ENCODE measurements around the gene C2CD5.

Gene C2CD5

DNA sequence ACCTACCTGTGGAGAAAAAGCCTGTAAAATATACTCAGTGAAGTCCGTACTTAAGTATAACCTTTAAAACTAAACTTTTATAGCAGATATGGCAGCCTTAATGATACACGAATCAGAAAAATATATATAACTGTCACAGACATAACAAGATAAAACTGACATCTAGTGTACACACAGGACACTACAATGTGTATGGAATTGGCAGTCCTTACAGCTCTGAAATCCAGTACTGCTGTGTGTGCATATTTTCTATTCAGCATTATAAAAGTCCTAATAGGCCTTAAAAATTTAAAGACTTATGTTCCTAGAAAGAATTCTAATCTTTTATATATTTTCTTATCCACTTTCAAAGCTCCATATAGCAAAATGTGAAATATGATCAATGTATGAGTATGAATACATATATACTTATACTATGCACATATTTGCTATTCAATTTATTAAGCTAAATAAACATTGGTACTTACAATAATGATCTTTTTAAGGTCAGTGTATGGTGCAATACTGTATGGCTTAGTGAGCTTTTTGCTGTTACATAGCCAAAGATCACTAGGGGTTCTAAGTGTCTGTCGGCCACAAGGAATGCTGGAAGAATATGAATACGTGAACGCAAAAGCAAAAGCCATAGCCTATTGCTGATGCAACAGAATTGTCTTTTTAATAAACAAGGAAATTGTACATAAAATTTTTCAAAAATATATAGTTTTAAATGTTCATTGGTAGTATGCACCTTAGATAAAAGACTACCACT is 69.2 kb downstream of the C2CD5 start:
- no peak for TF ChIP-seq TAF1 (IDR thresholded peaks at IDR 0.05; ENCODE audit: low read depth)
- no peak for TF ChIP-seq YY1 (IDR thresholded peaks at IDR 0.05; ENCODE audit: low read depth)
- TF ChIP-seq CREB1 (IDR thresholded peaks at IDR 0.05; ENCODE audit: low read depth) = no peak
- TF ChIP-seq, protein P1, sequence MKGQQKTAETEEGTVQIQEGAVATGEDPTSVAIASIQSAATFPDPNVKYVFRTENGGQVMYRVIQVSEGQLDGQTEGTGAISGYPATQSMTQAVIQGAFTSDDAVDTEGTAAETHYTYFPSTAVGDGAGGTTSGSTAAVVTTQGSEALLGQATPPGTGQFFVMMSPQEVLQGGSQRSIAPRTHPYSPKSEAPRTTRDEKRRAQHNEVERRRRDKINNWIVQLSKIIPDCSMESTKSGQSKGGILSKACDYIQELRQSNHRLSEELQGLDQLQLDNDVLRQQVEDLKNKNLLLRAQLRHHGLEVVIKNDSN (IDR thresholded peaks at IDR 0.05) = no peak
- no peak for TF ChIP-seq EP300 (IDR thresholded peaks at IDR 0.05; ENCODE audit: borderline replicate concordance)
- no peak for TF ChIP-seq TEAD4 (IDR thresholded peaks at IDR 0.05)
- TF ChIP-seq RAD21 (IDR thresholded peaks at IDR 0.05; ENCODE audit: low read depth) = no peak
- TF ChIP-seq TCF12 (IDR thresholded peaks at IDR 0.05; ENCODE audit: low read depth) = no peak
- TF ChIP-seq FOXM1 (IDR thresholded peaks at IDR 0.05; ENCODE audit: borderline replicate concordance, low read depth) = no peak
- no peak for TF ChIP-seq CEBPB (IDR thresholded peaks at IDR 0.05)
- no peak for TF ChIP-seq EGR1 (IDR thresholded peaks at IDR 0.05)
- TF ChIP-seq, protein P2, sequence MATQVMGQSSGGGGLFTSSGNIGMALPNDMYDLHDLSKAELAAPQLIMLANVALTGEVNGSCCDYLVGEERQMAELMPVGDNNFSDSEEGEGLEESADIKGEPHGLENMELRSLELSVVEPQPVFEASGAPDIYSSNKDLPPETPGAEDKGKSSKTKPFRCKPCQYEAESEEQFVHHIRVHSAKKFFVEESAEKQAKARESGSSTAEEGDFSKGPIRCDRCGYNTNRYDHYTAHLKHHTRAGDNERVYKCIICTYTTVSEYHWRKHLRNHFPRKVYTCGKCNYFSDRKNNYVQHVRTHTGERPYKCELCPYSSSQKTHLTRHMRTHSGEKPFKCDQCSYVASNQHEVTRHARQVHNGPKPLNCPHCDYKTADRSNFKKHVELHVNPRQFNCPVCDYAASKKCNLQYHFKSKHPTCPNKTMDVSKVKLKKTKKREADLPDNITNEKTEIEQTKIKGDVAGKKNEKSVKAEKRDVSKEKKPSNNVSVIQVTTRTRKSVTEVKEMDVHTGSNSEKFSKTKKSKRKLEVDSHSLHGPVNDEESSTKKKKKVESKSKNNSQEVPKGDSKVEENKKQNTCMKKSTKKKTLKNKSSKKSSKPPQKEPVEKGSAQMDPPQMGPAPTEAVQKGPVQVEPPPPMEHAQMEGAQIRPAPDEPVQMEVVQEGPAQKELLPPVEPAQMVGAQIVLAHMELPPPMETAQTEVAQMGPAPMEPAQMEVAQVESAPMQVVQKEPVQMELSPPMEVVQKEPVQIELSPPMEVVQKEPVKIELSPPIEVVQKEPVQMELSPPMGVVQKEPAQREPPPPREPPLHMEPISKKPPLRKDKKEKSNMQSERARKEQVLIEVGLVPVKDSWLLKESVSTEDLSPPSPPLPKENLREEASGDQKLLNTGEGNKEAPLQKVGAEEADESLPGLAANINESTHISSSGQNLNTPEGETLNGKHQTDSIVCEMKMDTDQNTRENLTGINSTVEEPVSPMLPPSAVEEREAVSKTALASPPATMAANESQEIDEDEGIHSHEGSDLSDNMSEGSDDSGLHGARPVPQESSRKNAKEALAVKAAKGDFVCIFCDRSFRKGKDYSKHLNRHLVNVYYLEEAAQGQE (IDR thresholded peaks at IDR 0.05; ENCODE audit: low read depth) = no peak
- TF ChIP-seq, protein P3, sequence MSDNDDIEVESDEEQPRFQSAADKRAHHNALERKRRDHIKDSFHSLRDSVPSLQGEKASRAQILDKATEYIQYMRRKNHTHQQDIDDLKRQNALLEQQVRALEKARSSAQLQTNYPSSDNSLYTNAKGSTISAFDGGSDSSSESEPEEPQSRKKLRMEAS (IDR thresholded peaks at IDR 0.05) = no peak

DNA sequence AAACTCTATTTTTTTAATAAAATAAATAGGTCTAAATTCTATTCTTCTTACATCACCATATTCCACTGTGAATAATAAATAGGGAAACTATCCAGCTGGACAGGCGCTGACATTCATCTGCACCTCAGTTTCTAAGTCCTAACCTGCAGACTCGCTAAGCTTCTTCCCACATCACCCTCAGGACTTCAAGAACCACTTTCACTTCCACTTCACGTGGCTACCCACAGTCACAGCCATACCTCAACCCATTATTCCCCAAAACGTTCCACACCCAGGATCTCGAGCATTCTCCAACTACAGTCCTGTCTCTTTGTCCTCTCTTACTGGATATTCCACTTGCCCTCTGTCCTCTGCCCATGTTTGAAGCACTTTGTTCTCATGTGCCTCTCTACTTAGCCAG is 71.1 kb downstream of the C2CD5 start:
- no peak for TF ChIP-seq TCF12 (IDR thresholded peaks at IDR 0.05; ENCODE audit: low read depth)
- no peak for TF ChIP-seq YY1 (IDR thresholded peaks at IDR 0.05; ENCODE audit: low read depth)
- TF ChIP-seq EP300 (IDR thresholded peaks at IDR 0.05; ENCODE audit: borderline replicate concordance) = no peak
- TF ChIP-seq TEAD4 (IDR thresholded peaks at IDR 0.05) = no peak
- no peak for TF ChIP-seq FOXM1 (IDR thresholded peaks at IDR 0.05; ENCODE audit: borderline replicate concordance, low read depth)
- TF ChIP-seq, protein P3 (IDR thresholded peaks at IDR 0.05) = no peak
- no peak for TF ChIP-seq ZBTB7A (IDR thresholded peaks at IDR 0.05; ENCODE audit: low read depth)

DNA sequence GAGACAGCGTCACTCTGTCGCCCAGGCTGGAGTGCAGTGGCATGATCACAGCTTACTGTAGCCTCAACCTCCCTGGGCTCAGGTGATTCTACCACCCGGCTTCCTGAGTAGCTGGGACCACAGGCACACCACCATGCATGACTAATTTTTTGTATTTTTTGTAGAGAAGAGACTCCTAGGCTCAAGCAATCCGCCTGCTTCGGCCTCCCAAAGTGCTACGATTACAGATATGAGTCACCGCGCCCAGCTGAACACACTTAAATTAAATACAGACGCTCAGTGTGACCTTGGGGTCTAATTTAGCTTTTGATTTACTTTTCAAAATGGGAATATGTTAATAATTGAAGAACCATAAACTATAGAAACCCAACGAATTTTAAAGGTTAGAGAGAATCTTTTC is 77.2 kb downstream of the C2CD5 start:
- TF ChIP-seq EGR1 (IDR thresholded peaks at IDR 0.05) (no peak), RAD21 (IDR thresholded peaks at IDR 0.05; ENCODE audit: low read depth) (no peak)
- TF ChIP-seq, protein P2 (IDR thresholded peaks at IDR 0.05; ENCODE audit: low read depth) = no peak

DNA sequence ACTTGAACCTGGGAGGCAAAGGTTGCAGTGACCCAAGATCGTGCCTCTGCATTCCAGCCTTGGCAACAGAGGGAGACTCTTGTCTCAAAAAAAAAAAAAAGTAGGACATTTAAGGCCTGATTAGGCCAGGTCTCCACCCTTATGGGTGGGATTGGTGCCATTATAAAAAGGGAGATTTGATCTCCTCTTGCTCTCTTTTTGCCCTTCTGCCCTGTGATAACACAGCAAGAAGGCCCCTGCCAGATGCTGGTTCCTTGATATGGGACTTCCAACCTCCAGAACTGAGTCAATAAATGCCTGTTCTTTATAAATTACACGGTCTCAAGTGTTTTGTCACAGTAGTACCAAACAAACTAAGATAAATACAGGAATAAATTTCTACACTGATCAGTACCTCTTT is 81.0 kb downstream of the C2CD5 start:
- no peak for TF ChIP-seq YY1 (IDR thresholded peaks at IDR 0.05; ENCODE audit: low read depth)
- TF ChIP-seq, protein P2 (IDR thresholded peaks at IDR 0.05; ENCODE audit: low read depth) = no peak
- TF ChIP-seq, protein P3 (IDR thresholded peaks at IDR 0.05) = no peak
- no peak for TF ChIP-seq ZBTB7A (IDR thresholded peaks at IDR 0.05; ENCODE audit: low read depth)

DNA sequence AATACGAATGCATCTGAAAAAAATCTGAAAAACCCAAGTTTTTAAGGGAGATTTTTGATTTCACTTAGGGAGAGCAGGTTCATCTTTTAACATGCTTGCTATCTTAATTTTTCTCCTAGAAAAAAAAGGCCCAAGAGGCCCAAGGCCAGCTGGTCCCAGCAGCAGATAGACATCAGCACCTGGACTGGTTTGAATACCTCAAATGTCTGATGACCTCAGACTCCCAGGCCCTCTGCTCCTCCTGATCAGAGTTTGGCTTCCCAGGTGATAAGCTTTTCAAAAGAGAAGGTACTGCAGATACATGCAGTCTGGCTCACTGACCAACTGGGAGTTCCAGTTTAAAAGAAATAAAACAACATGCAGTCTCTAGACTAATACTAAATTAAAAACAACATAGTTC is 82.6 kb downstream of the C2CD5 start:
- no peak for TF ChIP-seq RAD21 (IDR thresholded peaks at IDR 0.05; ENCODE audit: low read depth)
- TF ChIP-seq TEAD4 (IDR thresholded peaks at IDR 0.05) = no peak
- TF ChIP-seq, protein P2 (IDR thresholded peaks at IDR 0.05; ENCODE audit: low read depth) = no peak
- TF ChIP-seq NFIC (IDR thresholded peaks at IDR 0.05) = no peak

All from Ishikawa (cell line).